HepG2 (cell line): Measurements from ENCODE around the gene ASL. TPM values are rescaled to one million over a fixed set of nuclear protein-coding genes. Genes with fewer than 3 reads are reported as not detected.

Experiments
- EEA1 ChIP-seq: sonication (generic); formaldehyde crosslinking; IDR thresholded peaks from 2 replicates; pipeline ENCODE4 v1.5.1; 2020; ENCODE audit warnings: mild to moderate bottlenecking, missing genetic modification reagents, borderline replicate concordance
- EP300 ChIP-seq, 3 experiments: sonication (generic) in 1 of 3; formaldehyde crosslinking in 1 of 3; IDR thresholded peaks; 2 replicates each; pipeline versions ENCODE4 v1.5.1 to v1.6.1; 2011 to 2020; ENCODE audit warnings: low read depth in 2 of 3, low read length in 2 of 3, borderline replicate concordance in 1 of 3, improper control_type of control experiment in 1 of 3, mild to moderate bottlenecking in 1 of 3, missing genetic modification reagents in 1 of 3, moderate library complexity in 1 of 3
- FOSL1 ChIP-seq: sonication (generic); formaldehyde crosslinking; IDR thresholded peaks from 2 replicates; pipeline ENCODE4 v1.9.0; 2021; ENCODE audit warnings: missing genetic modification reagents, borderline replicate concordance
- HIC2 ChIP-seq: sonication (generic); formaldehyde crosslinking; IDR thresholded peaks from 2 replicates; pipeline ENCODE4 v1.9.0; 2022; ENCODE audit warnings: low read depth, missing genetic modification reagents
- KLF6 ChIP-seq: IDR thresholded peaks from 2 replicates; pipeline ENCODE4 v1.8.0; 2016; ENCODE audit warnings: missing biosample characterization, missing genetic modification reagents
- MNT ChIP-seq: fragments of 450-650 bp; IDR thresholded peaks from 2 replicates; pipeline ENCODE4 v1.6.1; 2016
- SP140L ChIP-seq: sonication (generic); formaldehyde crosslinking; IDR thresholded peaks from 2 replicates; pipeline ENCODE4 v1.4.0; 2020; ENCODE audit warnings: missing genetic modification reagents, borderline replicate concordance
- TARDBP ChIP-seq: sonication (generic); formaldehyde crosslinking; IDR thresholded peaks from 2 replicates; pipeline ENCODE4 v1.8.0; 2022; ENCODE audit warnings: mild to moderate bottlenecking, missing genetic modification reagents
- ZHX1 ChIP-seq: sonication (generic); formaldehyde crosslinking; IDR thresholded peaks from 2 replicates; pipeline ENCODE4 v1.8.1; 2022; ENCODE audit warnings: low read depth, mild to moderate bottlenecking, missing genetic modification reagents
- ZKSCAN8 ChIP-seq: IDR thresholded peaks from 2 replicates; pipeline ENCODE4 v1.6.1; 2016; ENCODE audit warnings: borderline replicate concordance, missing genetic modification reagents, missing compliant biosample characterization
- ZNF232 ChIP-seq: sonication (generic); formaldehyde crosslinking; IDR thresholded peaks from 2 replicates; pipeline ENCODE4 v1.4.0; 2020; ENCODE audit warnings: missing genetic modification reagents, borderline replicate concordance
- ZNF282 ChIP-seq: fragments of 450-650 bp; IDR thresholded peaks from 2 replicates; pipeline ENCODE4 v1.6.1; 2018; ENCODE audit not compliant: partially characterized antibody
- ZNF296 ChIP-seq: sonication (generic); formaldehyde crosslinking; conservative IDR thresholded peaks from 2 replicates; pipeline ENCODE4 v1.5.0; 2020; ENCODE audit warnings: mild to moderate bottlenecking, missing genetic modification reagents
- ZNF530 ChIP-seq: sonication (generic); formaldehyde crosslinking; IDR thresholded peaks from 2 replicates; pipeline ENCODE4 v1.5.0; 2020; ENCODE audit warnings: low read depth, mild to moderate bottlenecking, missing genetic modification reagents
- ZNF703 ChIP-seq: sonication (generic); formaldehyde crosslinking; IDR thresholded peaks from 2 replicates; pipeline ENCODE4 v1.5.1; 2020; ENCODE audit warnings: missing genetic modification reagents, mild to moderate bottlenecking, moderate library complexity, borderline replicate concordance
- ZNF773 ChIP-seq: sonication (generic); formaldehyde crosslinking; IDR thresholded peaks from 2 replicates; pipeline ENCODE4 v1.4.0; 2020; ENCODE audit warnings: missing genetic modification reagents, borderline replicate concordance
- ZNF792 ChIP-seq: IDR thresholded peaks from 2 replicates; pipeline ENCODE4 v1.6.1; 2016
- ZNF878 ChIP-seq: sonication (generic); formaldehyde crosslinking; IDR thresholded peaks from 2 replicates; pipeline ENCODE4 v1.8.1; 2023; ENCODE audit warnings: mild to moderate bottlenecking, missing genetic modification reagents, moderate library complexity
- polyA plus RNA-seq, 8 experiments: library from polyadenylated mRNA; depleted of rRNA in 3 of 8; stranded (reverse) in 7 of 8; unstranded in 1 of 8; fragments of >200 nt; fragmentation: Illumina TruSeq in 4 of 8; extraction: Trizol in 4 of 8; gene quantifications; 2 replicates each; pipeline versions ENCODE4 v1.2.1 to v1.2.3, GENCODE V29; 2011 to 2016; ENCODE audit warnings: low read depth in 4 of 8, missing spikeins in 1 of 8, mixed read lengths in 1 of 8; ENCODE audit not compliant: insufficient read depth in 1 of 8
- total RNA-seq, 5 experiments: library from RNA; depleted of rRNA; stranded (reverse); fragments of >200 nt; fragmentation: Illumina TruSeq; extraction: Trizol; gene quantifications; 2 replicates each; pipeline ENCODE4 v1.2.3, GENCODE V29; 2016; ENCODE audit warnings: low read depth in 1 of 5
- TF ChIP-seq, protein P1 (sequence below): sonication (generic); formaldehyde crosslinking; IDR thresholded peaks from 2 replicates; pipeline ENCODE4 v1.4.0; 2020; ENCODE audit warnings: missing genetic modification reagents, mild to moderate bottlenecking, borderline replicate concordance

ASL gene
- total and polyA plus RNA-seq, 2 of the 13 experiments (the other 11 are each of a cell fraction or from before 2014, with no cell fraction given), result 71.4 to 96.5 TPM

DNA sequence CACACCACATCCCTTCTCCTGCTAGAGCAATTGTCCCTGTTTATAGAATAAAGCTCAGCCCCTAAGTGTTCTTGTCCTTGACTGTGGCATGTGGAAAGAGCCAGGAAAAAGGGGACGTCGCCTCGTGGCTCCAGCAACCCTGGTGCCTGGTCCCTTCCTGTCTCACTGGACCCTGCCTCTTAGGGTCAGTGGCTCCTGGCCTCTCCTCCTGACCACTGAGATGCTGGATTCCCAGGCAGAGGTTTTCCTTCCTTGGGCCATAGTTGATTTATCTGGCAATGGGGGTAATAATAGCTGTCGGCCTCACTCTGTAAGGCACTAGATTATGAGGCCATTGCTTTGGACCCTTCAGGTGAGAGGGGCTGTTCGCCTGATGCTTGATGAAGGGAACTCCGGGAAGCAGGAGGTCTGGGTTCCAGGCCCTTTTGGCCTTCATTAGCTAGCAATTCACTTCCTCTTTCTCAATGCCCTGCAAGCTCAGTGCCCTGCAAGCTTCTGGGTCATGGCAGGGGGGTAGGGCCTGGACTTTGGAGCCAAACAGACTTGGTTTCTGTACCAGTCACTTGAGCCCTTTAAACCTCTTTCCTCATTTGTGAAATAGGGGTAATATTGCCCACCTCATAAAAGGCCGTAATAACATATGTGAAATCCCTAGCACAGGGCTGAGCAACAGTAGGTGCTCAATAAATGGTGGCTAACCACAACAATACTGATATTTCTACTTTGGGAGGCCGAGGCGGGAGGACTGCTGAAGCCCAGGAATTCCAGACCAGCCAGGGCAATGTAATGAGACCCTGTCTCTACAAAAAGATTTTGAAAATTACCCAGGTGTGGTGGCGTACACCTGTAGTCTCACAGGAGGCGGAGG is 1.1 kb downstream of the ASL start (continued):
- TF ChIP-seq MNT (0 out of 2 replicates have a peak, but pooled peaks have one; percentile 9), ZNF232 (CRISPR knock-in tag) (no peak), ZNF703 (CRISPR knock-in tag) (no peak), ZNF296 (CRISPR knock-in tag) (no peak), ZKSCAN8 (CRISPR knock-in tag) (peak; percentile 98), EEA1 (no peak), ZNF878 (CRISPR knock-in tag) (no peak), EP300 (IDR thresholded peaks at IDR 0.05; ENCODE audit: low read depth in 2 of 2, low read length in 2 of 2) (peak in 1 of 2 experiments; percentile 60; a peak in 2 of 4 replicates), EP300 (CRISPR knock-in tag; IDR thresholded peaks at IDR 0.05; ENCODE audit: borderline replicate concordance) (no peak), ZNF282 (no peak), ZNF773 (no peak), TARDBP (CRISPR knock-in tag) (no peak), SP140L (CRISPR knock-in tag) (no peak), HIC2 (CRISPR knock-in tag) (peak; percentile 63), FOSL1 (no peak), KLF6 (CRISPR knock-in tag) (no peak), ZNF530 (CRISPR knock-in tag) (no peak), ZNF792 (CRISPR knock-in tag) (no peak), ZHX1 (CRISPR knock-in tag) (no peak)
- TF ChIP-seq, protein P1, sequence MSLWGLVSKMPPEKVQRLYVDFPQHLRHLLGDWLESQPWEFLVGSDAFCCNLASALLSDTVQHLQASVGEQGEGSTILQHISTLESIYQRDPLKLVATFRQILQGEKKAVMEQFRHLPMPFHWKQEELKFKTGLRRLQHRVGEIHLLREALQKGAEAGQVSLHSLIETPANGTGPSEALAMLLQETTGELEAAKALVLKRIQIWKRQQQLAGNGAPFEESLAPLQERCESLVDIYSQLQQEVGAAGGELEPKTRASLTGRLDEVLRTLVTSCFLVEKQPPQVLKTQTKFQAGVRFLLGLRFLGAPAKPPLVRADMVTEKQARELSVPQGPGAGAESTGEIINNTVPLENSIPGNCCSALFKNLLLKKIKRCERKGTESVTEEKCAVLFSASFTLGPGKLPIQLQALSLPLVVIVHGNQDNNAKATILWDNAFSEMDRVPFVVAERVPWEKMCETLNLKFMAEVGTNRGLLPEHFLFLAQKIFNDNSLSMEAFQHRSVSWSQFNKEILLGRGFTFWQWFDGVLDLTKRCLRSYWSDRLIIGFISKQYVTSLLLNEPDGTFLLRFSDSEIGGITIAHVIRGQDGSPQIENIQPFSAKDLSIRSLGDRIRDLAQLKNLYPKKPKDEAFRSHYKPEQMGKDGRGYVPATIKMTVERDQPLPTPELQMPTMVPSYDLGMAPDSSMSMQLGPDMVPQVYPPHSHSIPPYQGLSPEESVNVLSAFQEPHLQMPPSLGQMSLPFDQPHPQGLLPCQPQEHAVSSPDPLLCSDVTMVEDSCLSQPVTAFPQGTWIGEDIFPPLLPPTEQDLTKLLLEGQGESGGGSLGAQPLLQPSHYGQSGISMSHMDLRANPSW (CRISPR knock-in tag), result no peak
